Raji (cell line): ENCODE data around the gene CATSPER4.

Experiments used
- POLR2A ChIP-seq: IDR thresholded peaks from 2 replicates; pipeline ENCODE4 v1.6.1; 2011; ENCODE audit warnings: low read depth, low read length, control low read depth; ENCODE audit not compliant: insufficient read depth

The CATSPER4 gene

GRCh38 chr1:26203642-26204318 is 13.4 kb downstream of the CATSPER4 start:
- TF ChIP-seq POLR2A = no peak

GRCh38 chr1:26210147-26210870 is 19.9 kb downstream of the CATSPER4 start:
- TF ChIP-seq POLR2A = no peak

DNA sequence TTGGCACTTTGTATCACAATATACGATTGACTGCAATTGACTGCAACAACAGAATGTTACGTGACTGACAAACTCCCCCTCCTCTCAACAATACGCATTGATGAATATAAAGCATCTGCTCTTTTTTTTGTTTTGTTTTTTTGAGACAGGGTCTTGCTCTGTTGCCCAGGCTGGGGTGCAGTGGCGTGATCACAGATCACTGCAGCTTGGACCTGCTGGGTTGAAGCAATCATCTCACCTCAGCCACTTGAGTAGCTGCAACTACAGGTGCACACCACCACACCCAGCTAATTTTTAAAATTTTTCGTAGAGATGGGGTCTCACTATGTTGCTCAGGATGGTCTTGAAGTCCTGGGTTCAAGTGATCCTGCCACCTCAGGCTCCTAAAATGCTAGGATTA is 22.3 kb downstream of the CATSPER4 start:
- TF ChIP-seq POLR2A = no peak

GRCh38 chr1:26213335-26213905 is 23.0 kb downstream of the CATSPER4 start:
- TF ChIP-seq POLR2A = no peak

DNA sequence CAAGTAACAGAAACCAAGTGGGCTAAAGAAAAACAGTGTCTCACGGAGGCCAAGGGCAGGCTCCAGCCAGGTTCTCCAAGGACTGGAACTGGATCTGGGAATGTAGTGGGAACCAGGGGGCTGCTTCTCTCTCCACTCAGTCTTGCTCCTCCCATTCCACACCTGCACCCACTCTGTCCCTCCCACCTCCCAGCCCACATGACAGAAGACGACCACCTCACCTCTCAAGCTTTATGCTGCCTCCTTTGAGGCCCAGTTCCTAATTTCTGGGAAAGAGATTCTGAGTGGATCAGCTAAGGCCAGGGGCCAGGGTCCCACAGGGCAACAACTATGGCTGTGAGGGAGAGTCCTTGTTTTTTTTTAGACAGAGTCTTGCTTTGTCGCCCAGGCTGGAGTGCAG is 24.8 kb downstream of the CATSPER4 start:
- TF ChIP-seq POLR2A = no peak

GRCh38 chr1:26218906-26219494 is 28.6 kb downstream of the CATSPER4 start:
- no peak for TF ChIP-seq POLR2A

GRCh38 chr1:26220199-26220912 is 30.0 kb downstream of the CATSPER4 start:
- no peak for TF ChIP-seq POLR2A

GRCh38 chr1:26221094-26221493 is 30.7 kb downstream of the CATSPER4 start:
- no peak for TF ChIP-seq POLR2A

GRCh38 chr1:26224606-26225005 is 34.2 kb downstream of the CATSPER4 start:
- no peak for TF ChIP-seq POLR2A

DNA sequence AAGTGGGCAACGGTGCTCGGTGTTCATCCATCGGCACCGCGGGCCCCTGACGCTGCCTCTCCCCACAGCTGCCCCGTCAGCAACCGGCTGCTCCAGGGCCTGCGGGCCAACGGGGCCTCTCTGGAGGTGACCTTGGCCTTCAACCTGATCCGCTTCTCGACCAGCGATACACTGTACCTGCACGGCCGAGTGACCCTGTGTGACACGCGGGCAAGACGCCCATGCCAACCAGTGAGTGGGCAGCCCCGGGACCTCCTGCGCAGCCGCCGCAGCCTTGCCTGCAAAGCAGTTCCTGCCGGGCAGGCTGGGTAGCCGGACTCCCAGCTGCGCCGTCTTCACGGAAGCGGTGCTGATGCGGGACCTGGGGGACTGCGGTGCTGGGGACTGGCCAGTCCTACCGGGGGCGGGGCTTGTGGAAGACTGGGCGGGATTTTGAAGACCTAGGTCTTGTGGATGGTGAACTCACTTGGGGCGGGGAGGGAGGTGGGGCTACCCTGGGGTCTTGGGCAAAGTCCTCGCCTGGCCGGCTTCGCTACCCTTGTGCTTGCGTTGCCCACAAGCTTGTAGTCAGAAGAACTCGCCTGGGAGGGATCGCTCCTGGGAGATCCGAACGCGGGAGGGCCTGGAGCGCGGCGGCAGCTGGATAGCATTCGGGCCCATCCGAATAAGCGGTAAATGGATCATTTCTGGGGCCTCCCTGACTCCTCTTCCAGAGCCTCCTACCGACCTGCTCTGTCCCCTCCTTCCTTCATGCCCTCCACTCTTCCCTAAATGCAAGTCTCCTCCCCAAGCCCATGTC is 34.8 kb downstream of the CATSPER4 start:
- no peak for TF ChIP-seq POLR2A

GRCh38 chr1:26233903-26234643 is 43.7 kb downstream of the CATSPER4 start, which contains the start of gene CEP85:
TSS of gene CEP85 (plus strand) at chr1:26234200. CDS start at chr1:26239784, 5,584 bp downstream.
- peak; percentile 100 for TF ChIP-seq POLR2A

GRCh38 chr1:26234644-26235370 is 44.4 kb downstream of the CATSPER4 start:
- no peak for TF ChIP-seq POLR2A
